GM12801 (cell line): ENCODE results near the gene GTPBP1.

Source experiments
- TF ChIP-seq, protein P1 (sequence below): IDR thresholded peaks from one replicate; pipeline ENCODE4 v1.5.1; 2011; ENCODE audit warnings: control low read depth; ENCODE audit not compliant: insufficient read length; ENCODE audit errors: extremely low read depth

Gene GTPBP1

DNA sequence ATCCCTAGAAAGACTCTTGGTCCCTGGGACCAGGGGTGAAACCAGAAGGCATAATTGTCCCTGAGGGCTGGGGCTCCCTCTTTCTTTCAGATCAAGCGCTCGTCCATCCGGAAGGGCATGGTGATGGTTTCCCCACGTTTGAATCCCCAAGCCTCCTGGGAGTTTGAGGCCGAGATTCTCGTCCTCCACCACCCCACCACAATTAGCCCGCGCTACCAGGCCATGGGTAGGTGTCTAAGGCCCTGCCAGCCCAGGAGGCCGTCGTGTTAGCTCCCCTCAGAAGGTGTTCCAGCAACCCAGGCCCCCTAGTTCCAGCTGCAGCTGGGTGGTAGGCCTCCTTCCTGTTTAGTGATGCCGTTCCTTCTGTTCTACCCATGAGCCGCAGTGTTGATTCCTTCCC, 21.4 kb downstream of the GTPBP1 start:
- TF ChIP-seq, protein P1, sequence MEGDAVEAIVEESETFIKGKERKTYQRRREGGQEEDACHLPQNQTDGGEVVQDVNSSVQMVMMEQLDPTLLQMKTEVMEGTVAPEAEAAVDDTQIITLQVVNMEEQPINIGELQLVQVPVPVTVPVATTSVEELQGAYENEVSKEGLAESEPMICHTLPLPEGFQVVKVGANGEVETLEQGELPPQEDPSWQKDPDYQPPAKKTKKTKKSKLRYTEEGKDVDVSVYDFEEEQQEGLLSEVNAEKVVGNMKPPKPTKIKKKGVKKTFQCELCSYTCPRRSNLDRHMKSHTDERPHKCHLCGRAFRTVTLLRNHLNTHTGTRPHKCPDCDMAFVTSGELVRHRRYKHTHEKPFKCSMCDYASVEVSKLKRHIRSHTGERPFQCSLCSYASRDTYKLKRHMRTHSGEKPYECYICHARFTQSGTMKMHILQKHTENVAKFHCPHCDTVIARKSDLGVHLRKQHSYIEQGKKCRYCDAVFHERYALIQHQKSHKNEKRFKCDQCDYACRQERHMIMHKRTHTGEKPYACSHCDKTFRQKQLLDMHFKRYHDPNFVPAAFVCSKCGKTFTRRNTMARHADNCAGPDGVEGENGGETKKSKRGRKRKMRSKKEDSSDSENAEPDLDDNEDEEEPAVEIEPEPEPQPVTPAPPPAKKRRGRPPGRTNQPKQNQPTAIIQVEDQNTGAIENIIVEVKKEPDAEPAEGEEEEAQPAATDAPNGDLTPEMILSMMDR: no peak

DNA sequence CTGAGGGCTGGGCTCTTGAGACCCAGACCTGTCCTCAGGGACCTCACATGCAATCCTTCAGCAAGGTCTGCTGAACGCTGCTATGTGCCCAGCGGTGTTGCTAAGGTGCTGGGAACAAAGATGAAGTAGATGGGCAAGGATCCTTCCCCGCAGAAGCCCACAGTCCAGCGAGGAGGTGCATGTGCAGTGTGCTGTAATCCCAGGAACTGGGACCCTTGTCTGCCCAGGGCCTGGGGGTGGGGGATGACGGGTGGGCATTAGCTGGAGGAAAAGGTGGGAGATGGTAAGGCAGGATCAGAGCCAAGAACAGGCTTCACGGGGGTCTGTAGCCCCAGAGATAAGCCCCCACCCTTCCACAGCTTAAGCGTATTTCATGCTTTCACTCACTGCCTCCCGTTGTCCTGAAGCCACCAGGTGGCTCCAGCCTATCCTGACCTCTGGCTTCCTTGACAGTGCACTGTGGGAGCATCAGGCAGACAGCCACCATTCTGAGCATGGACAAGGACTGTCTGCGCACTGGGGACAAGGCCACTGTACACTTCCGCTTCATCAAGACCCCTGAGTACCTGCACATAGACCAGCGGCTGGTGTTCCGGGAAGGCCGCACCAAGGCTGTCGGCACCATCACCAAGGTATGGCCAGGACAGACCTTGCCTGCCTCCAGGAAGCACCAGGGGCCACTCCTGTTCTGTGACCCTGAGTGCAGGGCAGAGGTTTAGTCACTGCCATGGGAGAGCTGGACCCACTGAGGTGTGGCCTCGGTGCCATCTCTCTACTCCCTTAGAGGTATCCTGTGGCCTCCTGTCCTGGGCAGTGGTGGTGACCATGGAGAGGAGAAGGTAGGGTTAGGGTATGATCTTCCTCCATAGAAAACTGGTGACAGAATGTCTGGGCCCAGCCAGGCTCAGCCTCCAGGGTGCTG, 22.0 kb downstream of the GTPBP1 start:
- TF ChIP-seq, protein P1: no peak

DNA sequence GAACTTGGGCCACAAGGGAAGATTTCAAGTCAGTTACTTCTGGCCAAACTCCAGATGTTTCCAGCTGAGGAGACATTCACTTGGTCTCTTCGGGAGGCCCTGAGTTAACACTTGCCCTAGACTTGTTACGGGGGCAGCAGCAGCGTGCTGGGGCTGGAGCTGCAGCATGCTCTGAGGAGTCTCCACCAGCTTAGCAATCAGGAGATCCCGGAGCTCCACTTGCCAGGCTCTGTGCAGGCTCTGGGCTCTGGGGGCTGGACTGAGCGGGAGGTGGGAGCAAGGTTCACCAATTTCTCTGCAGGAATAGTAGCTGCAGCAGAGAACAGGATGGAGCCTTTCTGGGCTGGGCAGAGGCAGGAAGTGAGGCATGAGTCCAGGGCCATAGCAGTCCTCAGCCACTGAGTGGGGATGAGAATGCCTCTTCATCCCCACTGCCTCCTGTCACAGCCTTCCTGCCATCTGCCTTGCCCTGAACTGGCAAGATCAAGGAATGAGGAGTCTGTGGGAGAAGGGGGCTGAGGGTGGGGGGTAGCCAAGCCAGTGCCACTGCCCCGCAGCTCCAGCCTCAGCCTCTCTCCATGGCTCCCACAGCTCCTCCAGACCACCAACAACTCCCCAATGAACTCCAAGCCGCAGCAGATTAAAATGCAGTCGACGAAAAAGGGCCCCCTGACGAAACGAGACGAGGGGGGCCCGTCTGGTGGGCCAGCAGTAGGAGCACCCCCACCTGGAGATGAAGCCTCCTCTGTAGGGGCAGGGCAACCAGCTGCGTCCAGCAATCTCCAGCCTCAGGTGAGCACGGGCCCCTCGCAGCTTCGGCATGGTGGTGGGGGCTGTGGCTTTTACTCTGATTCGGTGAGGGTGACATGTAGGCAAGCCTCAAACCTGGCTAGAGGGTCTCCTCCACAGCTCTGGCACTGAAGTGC, 23.4 kb downstream of the GTPBP1 start:
- TF ChIP-seq, protein P1: no peak

DNA sequence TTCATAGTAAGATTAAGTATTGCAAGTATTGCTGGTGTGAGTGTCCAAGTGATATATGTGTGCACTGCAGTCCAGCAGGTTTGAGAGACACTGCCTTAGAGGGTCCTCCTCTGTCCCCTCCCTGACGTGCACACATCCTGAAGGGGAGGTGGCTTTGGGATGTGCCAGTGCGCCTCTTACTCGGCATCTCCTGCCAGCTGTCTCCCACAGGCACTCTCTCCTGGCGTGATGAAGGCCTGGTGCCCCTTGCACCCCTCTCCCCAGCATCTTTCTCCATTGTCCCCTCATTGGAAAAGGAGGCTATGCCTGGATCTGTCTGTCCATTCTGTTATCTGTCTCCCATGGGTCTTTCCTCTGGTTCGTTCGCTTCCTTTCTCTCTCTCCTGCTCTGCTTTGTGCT, 24.2 kb downstream of the GTPBP1 start:
- TF ChIP-seq, protein P1: no peak

DNA sequence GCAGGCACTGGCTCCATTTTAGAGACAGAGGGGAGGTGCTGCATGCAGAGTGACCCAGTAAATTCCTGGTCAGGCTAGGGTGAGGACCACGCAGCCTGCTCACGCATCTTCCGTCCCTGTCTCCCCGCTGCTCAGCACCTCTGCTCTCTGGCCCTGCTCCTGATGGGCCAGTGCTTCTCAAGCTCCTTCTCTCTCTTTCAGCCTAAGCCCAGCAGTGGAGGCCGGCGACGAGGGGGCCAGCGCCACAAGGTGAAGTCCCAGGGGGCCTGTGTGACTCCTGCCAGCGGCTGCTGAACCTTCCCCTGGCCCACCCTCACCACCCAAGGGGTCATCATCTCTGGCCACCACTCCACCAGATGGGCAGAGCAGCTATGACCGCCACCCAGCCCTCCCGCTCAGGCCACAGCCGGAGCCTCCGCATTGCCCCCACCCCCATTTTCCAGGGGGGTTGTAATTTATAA, 24.7 kb downstream of the GTPBP1 start:
- TF ChIP-seq, protein P1: no peak

DNA sequence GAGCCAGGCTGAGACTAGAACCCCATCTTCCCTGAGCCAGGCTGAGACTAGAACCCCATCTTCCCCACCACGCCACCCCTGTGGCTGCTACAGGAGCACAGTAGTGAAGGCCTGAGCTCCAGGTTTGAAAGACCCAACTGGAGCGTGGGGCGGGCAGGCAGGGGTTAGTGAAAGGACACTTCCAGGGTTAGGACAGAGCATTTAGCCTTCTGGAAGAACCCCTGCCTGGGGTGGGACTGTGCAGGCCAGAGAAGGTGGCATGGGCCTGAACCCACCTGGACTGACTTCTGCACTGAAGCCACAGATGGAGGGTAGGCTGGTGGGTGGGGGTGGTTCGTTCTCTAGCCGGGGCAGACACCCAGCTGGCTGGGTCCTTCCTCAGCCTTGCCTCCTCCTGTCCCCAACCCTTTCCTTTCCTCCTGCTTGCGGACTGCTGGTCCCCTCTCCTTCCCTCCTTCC, 26.0 kb downstream of the GTPBP1 start:
- TF ChIP-seq, protein P1: no peak

DNA sequence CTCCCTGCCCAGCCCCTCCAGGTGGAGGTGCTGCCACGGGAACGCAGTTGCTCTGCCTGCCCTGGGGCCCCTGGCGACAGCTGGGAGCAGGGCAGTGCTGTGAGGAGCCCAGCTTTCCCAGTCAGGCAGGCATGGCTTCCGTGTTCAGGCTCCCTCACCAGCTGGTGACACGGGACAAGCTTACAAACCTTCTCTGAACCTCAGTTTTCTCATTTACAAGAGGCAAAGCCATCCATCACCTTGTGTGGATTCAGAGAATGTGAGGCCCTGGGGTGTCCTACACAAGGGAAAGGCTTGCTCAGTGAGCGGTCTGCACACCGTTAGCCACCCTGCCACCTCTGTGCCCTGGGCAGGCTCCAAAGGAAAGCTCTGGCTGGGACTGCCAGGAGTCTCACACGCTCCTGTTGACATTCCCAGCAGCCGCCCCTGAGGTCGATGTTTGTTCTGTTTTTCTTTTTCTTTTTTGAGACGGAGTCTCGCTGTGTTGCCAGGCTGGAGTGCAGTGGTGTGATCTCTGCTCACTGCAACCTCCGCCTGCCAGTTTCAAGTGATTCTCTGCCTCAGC, 26.6 kb downstream of the GTPBP1 start:
- TF ChIP-seq, protein P1: no peak
